Activated T-cell treated with anti-CD3 and anti-CD28 coated beads for 1 hour (primary cell): ENCODE results near the gene SIT1.
A peak's percentile ranks its signal among the peaks of the same experiment; 100 is the strongest.
"Not testable (repeated sequence)": the region's sequence is repeated elsewhere in the genome, so short reads cannot be mapped to it uniquely, and the experiment has no call there.

Source experiments
- DNase-seq: peaks from one replicate; pipeline ENCODE4 v3.0.0-alpha.2; 2020; ENCODE audit warnings: low read depth

The SIT1 gene

DNA sequence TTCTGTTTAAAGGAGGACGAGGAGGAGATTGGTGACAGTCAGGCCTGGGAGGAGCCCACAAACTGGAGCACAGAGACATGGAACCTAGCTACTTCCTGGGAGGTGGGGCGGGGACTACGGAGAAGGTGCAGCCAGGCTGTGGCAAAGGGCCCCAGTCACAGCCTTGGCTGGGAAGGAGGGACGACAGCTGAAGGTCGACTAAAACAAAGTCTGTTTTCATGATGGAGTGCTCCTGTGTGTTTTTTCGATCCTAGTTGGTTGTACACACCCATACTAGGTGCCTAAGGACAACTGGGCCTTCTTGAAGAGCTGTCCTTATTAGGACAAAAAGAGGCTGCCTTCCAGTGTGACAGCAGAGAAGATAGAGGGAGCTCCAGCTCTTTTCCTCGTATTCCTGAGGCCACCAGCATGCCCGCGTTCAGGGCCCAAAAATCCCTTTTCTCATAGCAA, 10.3 kb upstream of the SIT1 start:
- DNase-seq, result no peak

GRCh38 chr9:35659340-35659739, 8.6 kb upstream of the SIT1 start:
- DNase-seq, result no peak

DNA sequence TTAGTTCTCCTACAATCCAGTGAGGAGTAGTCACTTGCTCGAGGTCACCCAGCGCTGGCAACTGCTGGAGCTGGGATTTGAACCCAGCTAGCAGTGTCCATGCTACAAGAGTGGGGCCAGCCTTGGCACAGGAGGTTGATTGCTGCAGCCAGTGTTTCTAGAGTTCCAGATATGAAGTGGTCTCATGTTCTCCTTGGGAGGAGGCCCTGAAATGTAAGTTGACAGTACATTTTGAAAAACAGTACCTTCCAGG, 8.2 kb upstream of the SIT1 start:
- DNase-seq, result no peak

DNA sequence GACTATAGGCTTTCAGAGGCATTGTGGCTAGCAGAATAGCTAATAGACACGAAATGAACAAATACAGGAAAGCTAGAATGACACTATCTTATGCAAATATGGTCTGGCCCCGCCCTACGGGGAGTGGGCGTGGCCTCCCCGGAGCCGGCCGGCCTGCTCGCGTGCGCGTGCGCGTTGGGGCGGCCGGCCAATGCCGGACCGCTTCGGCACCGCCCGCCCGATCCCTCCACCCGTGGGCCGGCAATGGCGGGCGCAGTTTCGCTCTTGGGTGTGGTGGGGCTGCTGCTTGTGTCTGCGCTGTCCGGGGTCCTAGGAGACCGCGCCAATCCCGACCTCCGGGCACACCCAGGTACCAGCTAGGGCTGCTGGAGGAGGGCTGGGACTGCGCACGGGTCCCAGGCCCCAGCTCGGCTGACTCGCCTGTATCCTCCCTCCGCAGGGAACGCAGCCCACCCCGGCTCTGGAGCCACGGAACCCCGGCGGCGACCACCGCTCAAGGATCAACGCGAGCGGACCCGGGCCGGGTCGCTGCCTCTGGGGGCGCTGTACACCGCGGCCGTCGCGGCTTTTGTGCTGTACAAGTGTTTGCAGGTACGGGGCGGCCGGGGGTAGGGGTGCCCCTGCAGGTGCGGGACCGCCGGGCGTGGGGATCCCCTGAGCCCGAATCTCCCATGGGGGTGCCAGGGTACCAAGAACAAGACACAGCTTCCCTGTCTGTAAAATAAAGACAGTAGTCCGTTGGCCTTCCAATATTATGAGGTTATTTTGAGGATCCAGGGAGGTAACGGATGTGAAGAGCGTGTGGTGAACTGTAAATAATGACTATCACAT, 7.6 kb upstream of the SIT1 start, which contains the start of gene CCDC107:
Gene CCDC107, plus strand, starts transcription at position 156 of the 831 bp plus-strand sequence. Its CDS starts 88 bp downstream, at position 244.
- DNase-seq, result peak; percentile 78

DNA sequence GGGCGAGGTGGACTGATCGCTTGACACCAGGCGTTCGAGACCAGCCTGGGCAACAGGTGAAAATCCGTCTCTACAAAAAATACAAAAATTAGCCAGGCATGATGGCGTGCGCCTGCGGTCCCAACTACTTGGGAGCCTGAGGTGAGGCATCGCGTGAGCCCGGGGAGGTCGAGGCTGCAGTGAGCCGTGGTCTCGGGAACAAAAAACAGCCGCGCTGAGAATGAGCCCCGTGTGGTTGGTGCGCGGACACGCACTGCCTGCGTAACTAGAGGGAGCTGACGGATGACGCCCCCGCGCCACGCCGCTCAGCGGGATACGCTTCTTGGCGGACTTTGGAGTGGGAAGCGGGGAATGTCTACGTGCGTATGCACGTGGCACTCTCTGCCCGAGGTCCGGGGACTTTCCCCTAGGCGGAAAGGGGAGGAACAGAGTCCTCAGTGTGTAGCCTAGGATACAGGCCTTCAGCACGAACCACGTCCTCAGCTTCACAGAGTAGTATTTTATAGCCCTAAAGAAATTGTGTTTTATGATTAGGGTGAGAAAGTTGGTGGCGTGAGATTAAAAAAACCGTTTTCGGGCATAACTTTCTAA, 6.9 kb upstream of the SIT1 start, which contains the start of gene RMRP:
Gene RMRP, minus strand, starts transcription at position 474 of the 591 bp plus-strand sequence.
- peak; percentile 67 for DNase-seq

DNA sequence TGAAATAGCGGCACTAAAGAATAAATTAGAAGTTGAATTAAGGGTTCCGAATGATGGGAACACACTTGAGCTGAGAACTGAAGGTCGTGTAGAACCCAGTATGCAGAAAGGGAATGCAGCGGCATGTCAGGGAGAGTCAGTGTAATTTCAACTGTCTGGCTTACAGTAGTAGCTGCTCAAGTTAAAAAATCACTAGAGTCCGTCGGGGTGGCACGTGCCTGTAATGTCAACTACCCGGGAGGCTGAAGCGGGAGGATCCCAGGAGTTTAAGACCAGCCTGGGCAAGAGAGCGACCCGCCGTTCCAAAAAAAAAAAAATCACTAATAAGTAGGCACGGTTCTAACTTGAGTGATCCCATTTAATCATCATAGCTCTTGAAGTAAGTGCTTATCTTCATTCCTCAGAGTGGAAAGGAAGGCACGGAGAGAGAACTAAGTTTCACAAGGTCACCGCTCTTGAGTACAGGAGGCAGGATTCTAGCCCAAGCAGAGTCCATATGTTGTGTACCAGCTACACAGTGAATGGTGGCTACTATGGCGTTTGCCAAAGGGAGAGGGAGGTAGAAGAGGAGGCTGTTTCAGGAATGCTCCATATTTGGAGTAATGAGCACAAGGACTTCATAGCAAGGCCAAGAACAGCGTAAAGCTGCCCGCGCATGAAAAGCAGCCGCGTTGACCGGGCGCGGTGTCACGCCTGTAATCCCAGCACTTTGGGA, 6.3 kb upstream of the SIT1 start:
- DNase-seq, result no peak

GRCh38 chr9:35656348-35656747, 5.6 kb upstream of the SIT1 start:
- no peak for DNase-seq

- no peak for DNase-seq
Measured at GRCh38 chr9:35653611-35654010, 2.9 kb upstream of the SIT1 start.

DNA sequence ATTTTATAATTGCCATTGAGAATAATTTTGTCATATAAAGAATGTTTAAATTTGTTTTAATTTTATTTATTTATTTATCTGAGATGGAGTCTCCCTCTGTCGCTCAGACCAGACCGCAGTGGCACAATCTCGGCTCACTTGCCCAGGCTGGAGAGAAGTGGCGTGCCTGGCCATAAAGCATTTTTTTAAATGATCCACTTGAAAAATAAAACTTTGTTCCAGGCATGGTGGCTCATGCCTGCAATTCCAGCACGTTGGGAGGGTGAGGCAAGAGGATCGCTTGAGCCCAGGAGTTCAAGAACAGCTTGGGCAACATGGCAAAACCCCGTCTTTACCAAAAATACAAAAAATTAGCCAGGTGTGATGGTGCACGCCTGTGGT, 2.1 kb upstream of the SIT1 start:
- DNase-seq, result no peak

DNA sequence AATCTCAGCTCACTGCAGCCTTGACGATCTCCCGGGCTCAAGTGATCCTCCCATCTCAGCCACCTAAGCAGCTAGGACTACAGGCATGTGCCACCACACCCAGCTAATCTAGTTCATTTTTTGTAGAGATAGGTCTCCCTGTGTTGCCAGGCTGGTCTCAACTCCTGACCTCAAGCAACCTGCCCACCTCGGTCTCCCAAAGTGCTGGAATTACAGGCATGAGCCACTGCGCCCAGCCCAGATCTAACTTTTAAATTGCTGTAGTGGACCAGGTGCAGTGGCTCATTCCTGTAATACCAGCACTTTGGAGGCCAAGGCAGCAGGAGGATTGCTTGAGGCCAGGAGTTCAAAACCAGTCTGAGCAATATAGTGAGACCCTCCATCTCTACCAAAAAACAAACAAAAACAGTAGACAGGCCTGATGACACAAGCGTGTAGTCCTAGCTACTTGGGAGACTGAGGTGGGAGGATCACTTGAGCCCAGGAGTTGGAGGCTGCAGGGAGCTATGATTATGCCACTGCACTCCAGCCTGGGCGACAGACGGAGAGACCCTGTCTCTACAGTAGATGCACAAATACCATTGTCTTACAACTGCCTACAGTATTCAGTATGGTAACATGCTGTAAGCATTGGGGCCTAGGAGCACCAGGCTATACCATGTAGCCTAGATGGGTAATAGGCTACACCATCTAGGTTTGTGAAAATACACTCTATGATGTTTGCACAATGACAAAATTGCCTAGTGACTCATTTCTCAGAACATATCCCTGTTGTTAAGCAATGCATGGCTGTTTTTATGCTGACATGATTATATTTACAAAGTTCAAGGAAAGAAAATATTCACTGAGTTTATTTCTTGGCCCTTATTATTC, 1.5 kb upstream of the SIT1 start:
- no peak for DNase-seq

GRCh38 chr9:35649431-35650340, 1.0 kb downstream of the SIT1 start:
- peak; percentile 45 for DNase-seq

- peak; percentile 88 for DNase-seq
Measured at GRCh38 chr9:35646533-35647265, 4.0 kb downstream of the SIT1 start.

DNA sequence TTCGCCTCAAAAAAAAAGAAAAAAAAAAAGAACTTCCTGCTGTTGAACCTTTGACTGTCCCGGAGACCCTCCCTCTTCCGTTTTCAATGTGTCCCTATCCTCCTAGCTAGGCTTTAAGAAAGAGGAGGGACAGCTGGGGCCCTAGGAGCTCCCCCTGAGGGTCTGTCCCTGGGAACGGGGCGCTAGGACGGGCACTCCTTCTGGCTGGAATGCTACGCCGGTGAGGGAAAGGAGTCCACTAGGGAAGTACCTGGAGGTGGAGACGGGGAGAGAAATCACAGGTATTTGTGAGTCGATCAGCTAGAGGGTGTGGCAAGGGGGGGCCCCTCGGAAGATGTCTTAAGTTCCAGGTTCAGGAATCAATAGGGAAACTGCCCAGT, 4.6 kb downstream of the SIT1 start:
- DNase-seq, result no peak

GRCh38 chr9:35645736-35646135, 5.0 kb downstream of the SIT1 start:
- DNase-seq, result not testable (repeated sequence)

- DNase-seq, result no peak
Measured at GRCh38 chr9:35643046-35643445, 7.7 kb downstream of the SIT1 start.

- DNase-seq, result not testable (repeated sequence)
Measured at GRCh38 chr9:35641478-35641877, 9.3 kb downstream of the SIT1 start.

DNA sequence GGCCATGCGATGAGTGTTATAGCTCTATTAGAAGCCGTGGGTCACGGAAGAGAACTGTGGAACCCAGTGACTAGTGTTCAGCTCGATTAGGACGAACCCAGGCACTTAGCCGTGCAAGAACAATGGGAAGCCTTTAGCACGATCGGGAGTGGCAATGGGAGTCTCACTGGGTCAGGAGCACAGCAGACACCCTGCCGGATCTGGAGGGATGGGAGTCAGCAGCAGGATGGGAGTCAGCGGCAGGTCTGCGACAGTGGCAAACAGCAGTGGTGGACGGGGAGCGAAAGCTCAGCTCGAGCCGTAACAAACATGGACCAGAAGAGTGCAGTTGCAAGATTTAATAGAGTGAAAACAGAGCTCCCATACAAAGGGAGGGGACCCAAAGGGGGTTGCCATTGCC, 10.3 kb downstream of the SIT1 start:
- DNase-seq, result not testable (repeated sequence)

DNA sequence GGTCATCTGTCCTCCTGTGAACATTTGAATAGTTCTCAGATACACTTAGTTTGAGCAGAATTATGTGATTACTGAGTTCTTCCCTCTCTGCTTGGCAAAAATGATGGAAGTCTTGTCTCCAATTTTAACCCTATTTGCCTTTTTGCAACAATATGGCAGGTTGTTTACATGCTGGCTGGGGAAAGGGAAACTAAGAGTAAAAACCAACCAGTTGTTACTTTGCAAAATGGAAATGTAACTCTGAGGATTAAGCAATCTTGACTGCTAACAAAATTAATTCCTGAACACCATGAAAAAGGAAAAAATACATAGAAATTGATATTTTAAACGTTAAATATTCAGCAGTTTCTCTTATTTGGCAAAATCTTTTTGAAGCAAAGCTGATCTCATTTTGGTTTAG, 11.1 kb downstream of the SIT1 start:
- DNase-seq, result no peak

- DNase-seq, result not testable (repeated sequence)
Measured at GRCh38 chr9:35639225-35639624, 11.5 kb downstream of the SIT1 start.

GRCh38 chr9:35638751-35639150, 12.0 kb downstream of the SIT1 start:
- not testable (repeated sequence) for DNase-seq
